PFSK-1 (cell line): ENCODE results near the gene TNFAIP8L3.

Experiments used
- FOXP2 ChIP-seq: optimal IDR thresholded peaks from 2 replicates; pipeline ENCODE3; 2011; ENCODE audit warnings: borderline replicate concordance, control low read depth, inconsistent platforms; ENCODE audit not compliant: insufficient read depth; ENCODE audit errors: extremely low read length, extremely low read depth
- POLR2AphosphoS5 ChIP-seq: IDR thresholded peaks from 2 replicates; pipeline ENCODE4 v1.6.1; 2012; ENCODE audit warnings: low read depth, mild to moderate bottlenecking, control low read depth, low read length, moderate library complexity
- REST ChIP-seq, 2 experiments: IDR thresholded peaks; 2 replicates each; pipeline versions ENCODE4 v1.6.1 to v1.8.0; 2011 to 2012; ENCODE audit warnings: low read depth in 2 of 2, low read length in 2 of 2, control low read depth in 1 of 2, inconsistent platforms in 1 of 2, mild to moderate bottlenecking in 1 of 2, moderate library complexity in 1 of 2; ENCODE audit not compliant: insufficient read depth in 1 of 2
- SIN3A ChIP-seq: IDR thresholded peaks from 2 replicates; pipeline ENCODE4 v1.6.1; 2012; ENCODE audit warnings: mild to moderate bottlenecking, low read length, moderate library complexity, borderline replicate concordance; ENCODE audit not compliant: insufficient read depth
- TAF1 ChIP-seq: IDR thresholded peaks from 2 replicates; pipeline ENCODE4 v1.6.1; 2012; ENCODE audit warnings: low read length, control low read depth, borderline replicate concordance; ENCODE audit not compliant: insufficient read depth

Gene TNFAIP8L3

DNA sequence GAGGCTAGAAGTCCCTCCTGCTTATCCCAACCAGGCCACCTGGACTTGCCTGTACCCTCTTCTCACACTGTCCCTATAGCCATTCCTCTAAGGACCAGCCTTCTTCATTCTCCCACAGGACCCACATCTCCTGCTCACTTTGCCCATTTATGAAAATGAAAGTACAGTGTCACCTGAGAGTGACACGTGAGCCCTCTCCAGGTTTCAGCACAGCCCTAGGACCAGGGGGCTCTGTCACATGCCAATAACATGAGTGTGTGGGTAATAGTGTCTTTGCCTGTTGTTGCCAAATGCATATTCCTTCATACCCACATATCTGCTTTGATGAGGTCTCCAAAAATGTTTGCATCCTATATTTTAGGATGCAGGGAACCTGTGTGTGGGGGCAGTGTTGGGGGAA lies 42.3 kb upstream of the TNFAIP8L3 start:
- TF ChIP-seq SIN3A (no peak), TAF1 (no peak), REST (IDR thresholded peaks at IDR 0.05; ENCODE audit: insufficient read depth in 1 of 2, low read depth in 2 of 2, low read length in 2 of 2) (no peak), FOXP2 (no peak), POLR2AphosphoS5 (no peak)

DNA sequence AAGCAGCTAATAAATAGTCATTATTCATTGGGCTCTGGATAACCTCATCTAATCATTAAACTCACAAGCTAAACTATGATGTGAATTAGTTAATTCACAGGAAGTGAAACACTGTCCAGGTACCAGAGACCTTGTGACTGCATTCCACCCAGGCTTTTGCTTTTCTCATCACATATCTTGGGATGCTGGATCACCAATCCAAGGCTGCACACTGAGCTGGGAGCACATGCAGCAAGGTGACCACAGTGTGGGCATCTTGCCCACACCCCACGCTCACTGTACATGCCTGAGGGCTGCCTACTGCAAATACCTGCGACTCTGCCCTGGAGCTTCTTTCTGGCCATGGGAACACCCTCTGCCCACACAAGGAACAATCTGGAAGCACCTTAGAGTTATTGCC lies 40.6 kb upstream of the TNFAIP8L3 start:
- TF ChIP-seq POLR2AphosphoS5 (no peak), REST (IDR thresholded peaks at IDR 0.05; ENCODE audit: insufficient read depth in 1 of 2, low read depth in 2 of 2, low read length in 2 of 2) (no peak), TAF1 (no peak), SIN3A (no peak)

DNA sequence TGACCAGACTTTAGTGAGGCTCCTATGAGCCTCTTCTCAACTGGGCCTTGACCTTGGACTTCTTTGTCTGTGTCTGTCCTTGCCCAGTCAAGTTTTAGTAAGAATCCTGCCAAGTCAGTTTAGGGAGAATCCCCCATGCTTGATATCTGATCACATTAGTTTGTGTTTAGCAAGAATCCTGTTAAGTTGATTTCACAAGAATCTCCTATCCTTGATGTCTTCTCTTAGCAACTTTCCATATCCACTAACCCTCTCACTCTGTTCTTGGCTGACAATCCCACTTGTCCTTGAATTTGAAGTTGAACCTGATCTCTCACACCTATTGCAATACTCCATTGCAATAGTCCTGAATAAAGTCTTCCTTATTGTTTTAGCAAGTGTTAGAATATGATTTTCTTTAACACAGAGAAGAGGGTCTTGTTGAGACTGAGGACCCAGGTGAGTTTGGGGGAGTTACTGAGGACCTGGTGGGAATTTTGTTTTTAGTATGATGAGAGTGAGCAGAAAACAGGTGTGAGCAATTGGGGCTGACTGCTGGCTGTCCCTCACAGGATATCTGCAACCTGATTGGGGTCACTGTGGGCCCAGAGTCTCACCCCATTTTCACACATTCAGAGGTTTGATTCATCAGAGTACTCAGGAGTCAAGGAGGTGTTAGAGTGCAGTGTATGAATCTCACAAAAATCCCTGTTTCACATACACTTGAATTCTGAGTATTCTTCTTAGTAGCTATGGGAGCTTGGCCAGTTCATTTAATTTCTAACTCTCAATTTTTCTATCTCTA lies 39.9 kb upstream of the TNFAIP8L3 start:
- TF ChIP-seq TAF1 (no peak), SIN3A (no peak), REST (IDR thresholded peaks at IDR 0.05; ENCODE audit: insufficient read depth in 1 of 2, low read depth in 2 of 2, low read length in 2 of 2) (no peak), FOXP2 (no peak), POLR2AphosphoS5 (no peak)

DNA sequence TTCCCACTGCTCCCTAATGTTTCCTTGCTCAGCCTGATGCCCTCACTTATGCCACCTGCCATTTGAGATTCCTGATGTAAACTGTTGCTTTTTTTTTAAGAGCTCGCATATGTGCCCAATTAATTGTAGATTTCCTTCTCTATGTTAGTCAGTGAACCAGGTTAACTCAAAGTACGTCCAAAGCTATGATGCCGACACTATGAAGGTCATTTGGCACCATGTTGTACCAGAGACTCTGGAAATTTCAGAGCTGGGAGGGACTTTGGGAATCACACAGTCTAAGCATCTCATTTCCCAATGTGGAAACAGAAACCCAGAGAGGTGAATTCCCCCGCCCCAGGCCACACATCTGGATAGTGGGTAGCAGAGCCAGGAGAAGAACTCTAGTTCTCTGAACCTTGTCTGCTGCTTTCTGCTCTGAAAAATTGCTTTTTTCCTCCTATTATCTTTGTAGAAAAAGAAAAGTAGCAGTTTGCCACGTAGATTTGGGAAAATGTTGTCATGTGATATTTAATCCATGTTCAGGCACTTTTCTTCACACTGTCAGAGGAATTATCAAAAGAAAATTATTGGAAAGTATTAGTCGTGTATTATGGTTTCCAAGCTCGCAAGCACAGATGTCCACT lies 38.5 kb upstream of the TNFAIP8L3 start:
- TF ChIP-seq SIN3A = no peak
- no peak for TF ChIP-seq REST (IDR thresholded peaks at IDR 0.05; ENCODE audit: insufficient read depth in 1 of 2, low read depth in 2 of 2, low read length in 2 of 2)
- no peak for TF ChIP-seq TAF1
- TF ChIP-seq POLR2AphosphoS5 = no peak
- TF ChIP-seq FOXP2 = no peak
